Loucy (cell line): ENCODE data around the gene PDZD8.

Experiments used
- H2AFZ ChIP-seq: fragments of 200-600 bp; sonication (generic); 2 replicates; pipeline ENCODE4 v1.6.0; 2016; ENCODE audit warnings: antibody characterized with exemption, mild to moderate bottlenecking, low read length, moderate library complexity
- H3F3A ChIP-seq: fragments of 200-600 bp; 2 replicates; pipeline ENCODE4 v1.6.0; 2016; ENCODE audit warnings: antibody characterized with exemption, low read depth, mild to moderate bottlenecking
- H3K27me3 ChIP-seq: fragments of 200-600 bp; sonication (generic); 2 replicates; pipeline ENCODE4 v1.6.1; 2014; ENCODE audit warnings: low read length, mild to moderate bottlenecking; ENCODE audit not compliant: insufficient read depth, poor library complexity, severe bottlenecking
- H3K36me3 ChIP-seq: fragments of 200-600 bp; sonication (generic); 2 replicates; pipeline ENCODE4 v1.6.1; 2016; ENCODE audit warnings: low read length; ENCODE audit not compliant: insufficient read depth
- H3K4me1 ChIP-seq: fragments of 200-600 bp; sonication (generic); 2 replicates; pipeline ENCODE4 v1.5.1; 2014; ENCODE audit warnings: low read length, mild to moderate bottlenecking; ENCODE audit not compliant: insufficient read depth, poor library complexity, severe bottlenecking
- H3K4me2 ChIP-seq: fragments of 200-600 bp; sonication (generic); 2 replicates; pipeline ENCODE4 v1.6.0; 2014; ENCODE audit warnings: antibody characterized with exemption, low read length, low read depth, mild to moderate bottlenecking; ENCODE audit not compliant: poor library complexity, severe bottlenecking
- H3K4me3 ChIP-seq: fragments of 200-600 bp; sonication (generic); 2 replicates; pipeline ENCODE4 v1.5.1; 2014; ENCODE audit warnings: low read length, mild to moderate bottlenecking, mixed read lengths; ENCODE audit not compliant: poor library complexity, severe bottlenecking
- H3K79me2 ChIP-seq: fragments of 200-600 bp; sonication (generic); 2 replicates; pipeline ENCODE4 v1.6.1; 2014; ENCODE audit warnings: low read length; ENCODE audit not compliant: insufficient read depth
- H3K9ac ChIP-seq: fragments of 200-600 bp; sonication (generic); 2 replicates; pipeline ENCODE4 v1.6.0; 2014; ENCODE audit warnings: mild to moderate bottlenecking, low read depth, low read length, moderate library complexity; ENCODE audit not compliant: poor library complexity, severe bottlenecking
- H3K9me2 ChIP-seq: fragments of 200-600 bp; sonication (generic); replicated peaks from 2 replicates; pipeline ENCODE4 v1.6.1; 2016; ENCODE audit warnings: low read depth, low read length, mixed read lengths
- H3K9me3 ChIP-seq: fragments of 200-600 bp; sonication (generic); 2 replicates; pipeline ENCODE4 v1.6.1; 2014; ENCODE audit warnings: mild to moderate bottlenecking, antibody characterized with exemption, low read length, low read depth; ENCODE audit not compliant: insufficient read depth
- H4K20me1 ChIP-seq: fragments of 200-600 bp; sonication (generic); 2 replicates; pipeline ENCODE4 v1.6.0; 2014; ENCODE audit warnings: antibody characterized with exemption, low read length, mild to moderate bottlenecking; ENCODE audit not compliant: insufficient read depth, poor library complexity, severe bottlenecking
- CTCF ChIP-seq: fragments of 200-600 bp; sonication (generic); conservative IDR thresholded peaks from 2 replicates; pipeline ENCODE4 v1.5.1; 2014; ENCODE audit warnings: mild to moderate bottlenecking, antibody characterized with exemption, low read length
- EZH2phosphoT487 ChIP-seq: fragments of 200-600 bp; IDR thresholded peaks from 2 replicates; pipeline ENCODE4 v1.6.1; 2018; ENCODE audit warnings: antibody characterized with exemption, mild to moderate bottlenecking, moderate library complexity, borderline replicate concordance

PDZD8 gene

GRCh38 chr10:117248750-117249465 lies 126.3 kb downstream of the PDZD8 start:
- H3K4me3 ChIP-seq: peak overlapping the region; percentile 15
- H3K79me2 ChIP-seq: no peaks in the 10 kb centered on the region
- no peak overlapping the region for H3K9ac ChIP-seq
- TF ChIP-seq CTCF (no peak), EZH2phosphoT487 (no peak)
- peak overlapping the region; percentile 70 for H3K4me2 ChIP-seq
- no peaks in the 10 kb centered on the region for H3K9me2 ChIP-seq
- H3K27me3 ChIP-seq: no peaks in the 10 kb centered on the region
- H3K4me1 ChIP-seq: peaks cover 28% of the 10 kb centered on the region
- H4K20me1 ChIP-seq: no peaks in the 10 kb centered on the region
- H2AFZ ChIP-seq: no peak overlapping the region
- H3F3A ChIP-seq: no peaks in the 10 kb centered on the region
- H3K36me3 ChIP-seq: no peaks in the 10 kb centered on the region
- H3K9me3 ChIP-seq: no peaks in the 10 kb centered on the region

GRCh38 chr10:117246997-117247671 lies 128.1 kb downstream of the PDZD8 start:
- Histone ChIP-seq H3K27me3 (no peaks in the 10 kb centered on the region), H3K9me3 (no peaks in the 10 kb centered on the region), H3F3A (no peaks in the 10 kb centered on the region), H2AFZ (no peak overlapping the region), H3K9ac (no peak overlapping the region), H3K36me3 (no peaks in the 10 kb centered on the region), H3K4me1 (peaks cover 28% of the 10 kb centered on the region), H3K9me2 (no peaks in the 10 kb centered on the region), H3K79me2 (no peaks in the 10 kb centered on the region), H3K4me2 (no peak overlapping the region), H4K20me1 (no peaks in the 10 kb centered on the region), H3K4me3 (no peak overlapping the region)
- TF ChIP-seq EZH2phosphoT487: no peak
- no peak for TF ChIP-seq CTCF

- Histone ChIP-seq H3K27me3 (no peaks in the 10 kb centered on the region), H2AFZ (no peak overlapping the region), H3K4me1 (peaks cover 14% of the 10 kb centered on the region), H3K36me3 (no peaks in the 10 kb centered on the region), H3K79me2 (no peaks in the 10 kb centered on the region), H3K9me2 (no peaks in the 10 kb centered on the region), H3K4me2 (no peak overlapping the region), H3K9ac (no peak overlapping the region), H4K20me1 (no peaks in the 10 kb centered on the region), H3K9me3 (no peaks in the 10 kb centered on the region), H3K4me3 (no peak overlapping the region), H3F3A (no peaks in the 10 kb centered on the region)
- TF ChIP-seq CTCF: no peak
- no peak for TF ChIP-seq EZH2phosphoT487
Measured at GRCh38 chr10:117242463-117242832, 132.8 kb downstream of the PDZD8 start.
